MCF 10A (cell line): ENCODE data around the gene KRTAP10-9. TPM values are rescaled to one million over a fixed set of nuclear protein-coding genes. Genes with fewer than 3 reads are reported as not detected.
"Not testable (repeated sequence)": the region's sequence is repeated elsewhere in the genome, so short reads cannot be mapped to it uniquely, and the experiment has no call there.

Experiments used
- BruUV-seq: library from RNA; stranded (reverse); fragments of 400-500 nt; replicated peaks from 2 replicates; lab custom pipeline; 2021; lab: Mats Ljungman, UMichigan
- CTCF ChIA-PET: fragments of 300-600 bp; sonication (Branson Sonifier 250); formaldehyde crosslinking; extraction: SDS; loops from one replicate; lab custom pipeline; 2021; ENCODE audit warnings: antibody characterized with exemption, inconsistent platforms; lab: Yijun Ruan, JAX
- POLR2A ChIA-PET: fragments of 300-600, 350-650 bp; sonication (Branson Sonifier 250); formaldehyde crosslinking; extraction: SDS; loops from one replicate; lab custom pipeline; 2020; ENCODE audit warnings: antibody characterized with exemption, inconsistent platforms; lab: Yijun Ruan, JAX
- DNase-seq: peaks from one replicate; pipeline ENCODE4 v3.0.0-alpha.2; 2018; ENCODE audit not compliant: unreplicated experiment
- H3K27ac Mint-ChIP-seq: one replicate; pipeline ENCODE4 v1.8.0; 2022; ENCODE audit warnings: mild to moderate bottlenecking, low read depth, mixed read lengths; ENCODE audit not compliant: unreplicated experiment
- H3K27me3 Mint-ChIP-seq: one replicate; pipeline ENCODE4 v1.8.0; 2022; ENCODE audit warnings: mixed read lengths; ENCODE audit not compliant: insufficient read depth, unreplicated experiment
- H3K36me3 Mint-ChIP-seq: one replicate; pipeline ENCODE4 v1.8.0; 2022; ENCODE audit warnings: mild to moderate bottlenecking, moderate library complexity, mixed read lengths; ENCODE audit not compliant: insufficient read depth, unreplicated experiment
- H3K4me1 Mint-ChIP-seq: one replicate; pipeline ENCODE4 v1.8.0; 2022; ENCODE audit warnings: mixed read lengths; ENCODE audit not compliant: insufficient read depth, unreplicated experiment
- H3K4me3 Mint-ChIP-seq: one replicate; pipeline ENCODE4 v1.8.0; 2022; ENCODE audit warnings: mild to moderate bottlenecking, moderate library complexity, mixed read lengths; ENCODE audit not compliant: unreplicated experiment
- H3K9me3 Mint-ChIP-seq: one replicate; pipeline ENCODE4 v1.8.0; 2022; ENCODE audit warnings: mixed read lengths; ENCODE audit not compliant: unreplicated experiment
- CTCF ChIP-seq: fragments of 200-600 bp; IDR thresholded peaks from one replicate; pipeline ENCODE4 v1.8.0; 2022; ENCODE audit warnings: antibody characterized with exemption, mild to moderate bottlenecking; ENCODE audit not compliant: unreplicated experiment
- intact Hi-C: fragments of 100-400 bp; cut with micrococcal nuclease; formaldehyde crosslinking; loops from 2 replicates; pipeline ENCODE4 v1.14.1; 2022
- total RNA-seq: library from RNA; stranded (reverse); gene quantifications from 2 replicates; pipeline ENCODE4 v1.2.3, GENCODE V29; 2022

Gene KRTAP10-9
- total RNA-seq, 1 experiment from 2014 or later: not detected

GRCh38 chr21:44589586-44590305 lies 37.1 kb upstream of the KRTAP10-9 start:
- Mint-ChIP-seq H3K27ac (no peak overlapping the region), H3K4me3 (no peak overlapping the region), H3K27me3 (peaks cover 45% of the 10 kb centered on the region), H3K9me3 (no peaks in the 10 kb centered on the region), H3K4me1 (no peaks in the 10 kb centered on the region), H3K36me3 (peaks cover 5% of the 10 kb centered on the region)
- intact Hi-C loops: no loop called here
- CTCF ChIA-PET: interaction anchor here (0.6 kb wide), 1 partner anchor 43 kb away, joined by 4 read pairs; no protein-coding TSS in a partner anchor
- no peak for DNase-seq
- no peak for TF ChIP-seq CTCF
- no TSS peak for BruUV-seq
- POLR2A ChIA-PET: no interaction called here

- TF ChIP-seq CTCF: no peak
- no TSS peak for BruUV-seq
- Mint-ChIP-seq H3K4me1 (no peaks in the 10 kb centered on the region), H3K27ac (no peak overlapping the region), H3K36me3 (peaks cover 5% of the 10 kb centered on the region), H3K9me3 (no peaks in the 10 kb centered on the region), H3K4me3 (no peak overlapping the region), H3K27me3 (peaks cover 39% of the 10 kb centered on the region)
- ChIA-PET CTCF (interaction anchor here (0.6 kb wide), 2 partner anchors 44 to 358 kb away, joined by 4 read pairs; no protein-coding TSS in a partner anchor), POLR2A (no interaction called here)
- no peak for DNase-seq
- intact Hi-C loops: no loop called here
Measured at GRCh38 chr21:44590311-44590721, 36.6 kb upstream of the KRTAP10-9 start.

- DNase-seq, H3K27ac Mint-ChIP-seq, POLR2A ChIA-PET, H3K9me3 Mint-ChIP-seq, intact Hi-C loops, H3K4me1 Mint-ChIP-seq, H3K36me3 Mint-ChIP-seq, BruUV-seq, H3K4me3 Mint-ChIP-seq: not testable (repeated sequence)
- CTCF ChIA-PET: interaction anchor here (0.6 kb wide), 2 partner anchors 149 to 357 kb away, joined by 3 to 4 read pairs; no protein-coding TSS in a partner anchor
- peaks cover 31% of the 10 kb centered on the region for H3K27me3 Mint-ChIP-seq
Measured at GRCh38 chr21:44590897-44591800, 35.7 kb upstream of the KRTAP10-9 start.

- DNase-seq, H3K4me3 Mint-ChIP-seq, H3K9me3 Mint-ChIP-seq, H3K27ac Mint-ChIP-seq, POLR2A ChIA-PET, BruUV-seq, H3K36me3 Mint-ChIP-seq, H3K4me1 Mint-ChIP-seq, intact Hi-C loops: not testable (repeated sequence)
- H3K27me3 Mint-ChIP-seq: peaks cover 24% of the 10 kb centered on the region
- CTCF ChIA-PET: interaction anchor here (0.6 kb wide), 1 partner anchor 148 kb away, joined by 3 read pairs; no protein-coding TSS in a partner anchor
Measured at GRCh38 chr21:44591801-44592130, 35.1 kb upstream of the KRTAP10-9 start.
